GM23338 (cell line): Measurements from ENCODE around the gene CCDC146.

ENCODE experiments used
- CTCF ChIP-seq, 2 experiments: fragments of 200-600 bp in 1 of 2; sonication (generic) in 1 of 2; conservative IDR thresholded peaks; 2 replicates each; pipeline versions ENCODE4 v1.5.1 to v1.6.1; 2016 to 2017; ENCODE audit warnings: antibody characterized with exemption in 2 of 2, low read depth in 2 of 2, mild to moderate bottlenecking in 2 of 2, moderate library complexity in 1 of 2
- NANOG ChIP-seq: IDR thresholded peaks from 2 replicates; pipeline ENCODE4 v1.6.1; 2016; ENCODE audit warnings: antibody characterized with exemption, borderline replicate concordance
- POLR2AphosphoS5 ChIP-seq: IDR thresholded peaks from 2 replicates; pipeline ENCODE4 v1.6.1; 2016; ENCODE audit warnings: antibody characterized with exemption, low read depth
- STAT1 ChIP-seq: IDR thresholded peaks from one replicate; pipeline ENCODE4 v1.6.1; 2016; ENCODE audit warnings: antibody characterized with exemption; ENCODE audit not compliant: unreplicated experiment

- TF ChIP-seq CTCF (conservative IDR thresholded peaks at IDR 0.05; ENCODE audit: low read depth in 2 of 2) (no peak), NANOG (no peak), POLR2AphosphoS5 (no peak), STAT1 (no peak)
These were observed 203.7 kb downstream of the CCDC146 start for GRCh38 chr7:77326131-77326530.
